HCT116 (cell line): ENCODE measurements around the gene CADM3. TPM values are rescaled to one million over a fixed set of nuclear protein-coding genes. Genes with fewer than 3 reads are reported as not detected.

Experiments used
- ATAC-seq: fragments of 200-7000 bp; cut with Tn5 transposase; 2 replicates; pipeline ENCODE4 v1.9.1; 2020; ENCODE audit warnings: mild to moderate bottlenecking, moderate library complexity
- BruUV-seq: library from RNA; stranded (reverse); fragments of 400-500 nt; replicated peaks from 2 replicates; lab custom pipeline; 2021; lab: Mats Ljungman, UMichigan
- CTCF ChIA-PET: fragments of 300-600 bp; sonication (Branson Sonifier 250); formaldehyde crosslinking; loops from one replicate; lab custom pipeline; 2021; ENCODE audit warnings: antibody characterized with exemption; lab: Charles Lee
- POLR2A ChIA-PET: fragments of 300-600, 350-600 bp; sonication (Branson Sonifier 250); formaldehyde crosslinking; loops from one replicate; lab custom pipeline; 2021; ENCODE audit warnings: antibody characterized with exemption; lab: Charles Lee
- RAD21 ChIA-PET, 2 experiments: fragments of 300-600 bp; sonication (Branson Sonifier 250); formaldehyde crosslinking; loops; one replicate each; lab custom pipeline; 2023; ENCODE audit warnings: low total read pairs in 2 of 2; ENCODE audit not compliant: uncharacterized antibody in 2 of 2, unreplicated experiment in 2 of 2, low non-redundant PET in 1 of 2; lab: Charles Lee
- DNase-seq: peaks from one replicate; pipeline ENCODE4 v3.0.0-alpha.2; 2010; ENCODE audit warnings: low read depth, low spot score
- H2AFZ ChIP-seq: fragments of 200-600 bp; shearing (Covaris generic), sonication (generic); 2 replicates; pipeline ENCODE4 v1.6.1; 2017; ENCODE audit warnings: low read depth, mixed run types, mixed read lengths, antibody characterized with exemption, low read length; ENCODE audit not compliant: poor library complexity, severe bottlenecking
- H3K27ac ChIP-seq: 2 replicates; pipeline ENCODE4 v1.5.1; 2012; ENCODE audit warnings: low read depth, low read length
- H3K27me3 ChIP-seq: fragments of 200-600 bp; sonication (generic); 2 replicates; pipeline ENCODE4 v1.6.1; 2016; ENCODE audit warnings: mixed run types, low read length, mixed read lengths; ENCODE audit not compliant: insufficient read depth
- H3K36me3 ChIP-seq, 2 experiments: fragments of 200-500 bp in 1 of 2; fragments of 200-600 bp in 1 of 2; sonication (Bioruptor generic) in 1 of 2; sonication (generic) in 1 of 2; 2 replicates each; pipeline versions ENCODE4 v1.5.1 to v1.6.1; 2014 to 2016; ENCODE audit warnings: low read length in 2 of 2, inconsistent platforms in 1 of 2, mixed read lengths in 1 of 2, mixed run types in 1 of 2; ENCODE audit not compliant: insufficient read depth in 2 of 2, control insufficient read depth in 1 of 2
- H3K4me1 ChIP-seq, 2 experiments: fragments of 200-600 bp in 1 of 2; sonication (generic) in 1 of 2; 2 replicates each; pipeline versions ENCODE4 v1.5.1 to v1.6.1; 2012 to 2017; ENCODE audit warnings: low read length in 2 of 2, inconsistent platforms in 1 of 2, mild to moderate bottlenecking in 1 of 2, mixed read lengths in 1 of 2, mixed run types in 1 of 2, moderate library complexity in 1 of 2; ENCODE audit not compliant: insufficient read depth in 2 of 2, control insufficient read depth in 1 of 2
- H3K4me2 ChIP-seq: fragments of 200-600 bp; sonication (generic); 2 replicates; pipeline ENCODE4 v1.6.1; 2017; ENCODE audit warnings: mixed run types, low read length, mixed read lengths
- H3K4me3 ChIP-seq, 2 experiments: fragments of 200-600 bp in 1 of 2; sonication (generic) in 1 of 2; replicated peaks in 1 of 2; 2 replicates each; pipeline ENCODE4 v1.5.1; 2011 to 2016; ENCODE audit warnings: low read length in 2 of 2, control low read depth in 1 of 2, low read depth in 1 of 2, mild to moderate bottlenecking in 1 of 2, mixed read lengths in 1 of 2, mixed run types in 1 of 2
- H3K79me2 ChIP-seq: fragments of 200-600 bp; sonication (generic); 2 replicates; pipeline ENCODE4 v1.6.1; 2017; ENCODE audit warnings: mild to moderate bottlenecking, mixed run types, low read length, moderate library complexity, mixed read lengths; ENCODE audit not compliant: insufficient read depth
- H3K9ac ChIP-seq: fragments of 200-600 bp; sonication (generic); 2 replicates; pipeline ENCODE4 v1.6.1; 2016; ENCODE audit warnings: low read length, mixed read lengths
- H3K9me2 ChIP-seq: fragments of 200-600 bp; sonication (generic), shearing (Covaris generic); 2 replicates; pipeline ENCODE4 v1.6.1; 2017; ENCODE audit warnings: mixed run types, mild to moderate bottlenecking, moderate library complexity; ENCODE audit not compliant: insufficient read depth
- H3K9me3 ChIP-seq, 2 experiments: fragments of 200-500 bp in 1 of 2; fragments of 200-600 bp in 1 of 2; sonication (Bioruptor generic) in 1 of 2; sonication (generic) in 1 of 2; 2 replicates each; pipeline ENCODE4 v1.6.1; 2014 to 2017; ENCODE audit warnings: low read length in 2 of 2, mixed read lengths in 2 of 2, inconsistent platforms in 1 of 2, low read depth in 1 of 2, mild to moderate bottlenecking in 1 of 2, mixed run types in 1 of 2, moderate library complexity in 1 of 2; ENCODE audit not compliant: control insufficient read depth in 1 of 2, insufficient read depth in 1 of 2
- H4K20me1 ChIP-seq: fragments of 200-600 bp; sonication (generic), shearing (Covaris generic); 2 replicates; pipeline ENCODE4 v1.6.1; 2017; ENCODE audit warnings: mixed run types, mild to moderate bottlenecking, moderate library complexity; ENCODE audit not compliant: insufficient read depth
- ATF3 ChIP-seq: IDR thresholded peaks from 2 replicates; pipeline ENCODE4 v1.6.1; 2012
- CEBPB ChIP-seq: IDR thresholded peaks from 2 replicates; pipeline ENCODE4 v1.6.1; 2012; ENCODE audit warnings: low read depth
- ELF1 ChIP-seq: IDR thresholded peaks from 2 replicates; pipeline ENCODE4 v1.6.1; 2012; ENCODE audit warnings: low read depth, borderline replicate concordance
- EZH2 ChIP-seq: fragments of 200-600 bp; sonication (generic); IDR thresholded peaks from 2 replicates; pipeline ENCODE4 v1.6.1; 2017; ENCODE audit warnings: antibody characterized with exemption, mixed run types
- EZH2phosphoT487 ChIP-seq: fragments of 200-600 bp; IDR thresholded peaks from 2 replicates; pipeline ENCODE4 v1.6.1; 2018; ENCODE audit warnings: antibody characterized with exemption, borderline replicate concordance
- FOSL1 ChIP-seq: IDR thresholded peaks from 2 replicates; pipeline ENCODE4 v1.6.1; 2012; ENCODE audit warnings: low read depth
- JUND ChIP-seq: IDR thresholded peaks from 2 replicates; pipeline ENCODE4 v1.6.1; 2012
- POLR2AphosphoS5 ChIP-seq: IDR thresholded peaks from 2 replicates; pipeline ENCODE4 v1.6.1; 2011; ENCODE audit warnings: mild to moderate bottlenecking, low read depth, low read length, moderate library complexity
- RAD21 ChIP-seq: IDR thresholded peaks from 2 replicates; pipeline ENCODE4 v1.6.1; 2012; ENCODE audit warnings: low read depth, mild to moderate bottlenecking
- REST ChIP-seq: IDR thresholded peaks from 2 replicates; pipeline ENCODE4 v1.6.1; 2012; ENCODE audit warnings: low read depth
- SIN3A ChIP-seq: IDR thresholded peaks from 2 replicates; pipeline ENCODE4 v1.6.1; 2012; ENCODE audit warnings: low read depth
- SRF ChIP-seq: IDR thresholded peaks from 2 replicates; pipeline ENCODE4 v1.6.1; 2012; ENCODE audit warnings: low read depth
- TCF7L2 ChIP-seq: IDR thresholded peaks from 2 replicates; pipeline ENCODE4 v1.7.0; 2011; ENCODE audit warnings: borderline replicate concordance, inconsistent platforms; ENCODE audit not compliant: insufficient read depth, insufficient read length; ENCODE audit errors: extremely low read depth
- YY1 ChIP-seq: IDR thresholded peaks from 2 replicates; pipeline ENCODE4 v1.6.1; 2011; ENCODE audit warnings: low read length, low read depth, moderate library complexity, mild to moderate bottlenecking; ENCODE audit not compliant: insufficient replicate concordance; ENCODE audit errors: extremely low read depth
- ZFX ChIP-seq: fragments of 450-650 bp; IDR thresholded peaks from 2 replicates; pipeline ENCODE4 v1.6.1; 2017
- ZNF274 ChIP-seq: fragments of 200-500 bp; sonication (Bioruptor generic); IDR thresholded peaks from 2 replicates; pipeline ENCODE4 v1.6.1; 2014; ENCODE audit warnings: mild to moderate bottlenecking, low read depth, low read length, inconsistent platforms
- intact Hi-C: fragments of 100-400 bp; cut with micrococcal nuclease; formaldehyde crosslinking; loops from 2 replicates; pipeline ENCODE4 v1.10.0; 2022
- total RNA-seq: library from RNA; stranded (reverse); gene quantifications from one replicate; pipeline ENCODE4 v1.2.1, GENCODE V29; 2021; ENCODE audit not compliant: unreplicated experiment
- TF ChIP-seq, protein P1 (sequence below): IDR thresholded peaks from 2 replicates; pipeline ENCODE4 v1.6.1; 2012
- TF ChIP-seq, protein P2 (sequence below): IDR thresholded peaks from 2 replicates; pipeline ENCODE4 v1.6.1; 2011; ENCODE audit warnings: mild to moderate bottlenecking, low read length, moderate library complexity; ENCODE audit not compliant: insufficient replicate concordance; ENCODE audit errors: extremely low read depth

The CADM3 gene
- total RNA-seq, 1 experiment from 2014 or later = not detected

DNA sequence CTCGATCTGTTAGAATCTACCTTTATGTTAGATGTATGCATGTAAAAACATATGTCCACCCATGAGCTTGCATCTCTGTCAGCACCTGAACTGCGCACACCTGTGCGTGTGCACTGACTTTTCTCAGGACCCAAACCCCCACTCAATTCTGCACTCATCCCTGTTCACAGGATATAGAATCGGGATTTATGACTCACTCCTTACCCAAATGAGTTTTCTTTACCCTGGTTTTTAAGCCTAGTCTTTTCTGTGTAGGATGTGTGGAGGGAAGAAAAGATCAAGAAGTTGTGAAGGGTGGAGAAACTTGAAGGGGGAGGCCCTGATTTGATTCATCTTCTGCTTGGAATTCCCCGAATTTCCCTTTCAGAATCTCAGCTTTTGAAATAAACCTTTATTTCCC is 35.7 kb downstream of the CADM3 start:
- Histone ChIP-seq H4K20me1 (no peaks in the 10 kb centered on the region), H3K79me2 (no peaks in the 10 kb centered on the region), H3K9me2 (no peaks in the 10 kb centered on the region), H3K4me2 (no peak overlapping the region), H3K36me3 (no peaks in the 10 kb centered on the region), H3K9me3 (no peaks in the 10 kb centered on the region), H2AFZ (no peak overlapping the region), H3K27me3 (peaks cover 35% of the 10 kb centered on the region), H3K4me3 (no peak overlapping the region), H3K4me1 (no peaks in the 10 kb centered on the region), H3K9ac (no peak overlapping the region), H3K27ac (no peak overlapping the region)
- CTCF ChIA-PET = interaction anchor here (0.9 to 1.6 kb wide), 2 partner anchors 9 to 46 kb away, joined by 3 read pairs; no protein-coding TSS in a partner anchor
- POLR2A ChIA-PET = no interaction called here
- DNase-seq = no peak
- no peak for TF ChIP-seq JUND
- no peak for TF ChIP-seq REST
- no peak for TF ChIP-seq TCF7L2
- no peak for TF ChIP-seq ATF3
- TF ChIP-seq RAD21 = no peak
- TF ChIP-seq ZFX = no peak
- no peak for TF ChIP-seq POLR2AphosphoS5
- no peak for TF ChIP-seq YY1
- no peak for TF ChIP-seq ELF1
- TF ChIP-seq, protein P1, sequence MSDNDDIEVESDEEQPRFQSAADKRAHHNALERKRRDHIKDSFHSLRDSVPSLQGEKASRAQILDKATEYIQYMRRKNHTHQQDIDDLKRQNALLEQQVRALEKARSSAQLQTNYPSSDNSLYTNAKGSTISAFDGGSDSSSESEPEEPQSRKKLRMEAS = no peak
- TF ChIP-seq EZH2phosphoT487 = no peak
- TF ChIP-seq CEBPB = no peak
- no peak for TF ChIP-seq SRF
- TF ChIP-seq FOSL1 = no peak
- TF ChIP-seq ZNF274 = no peak
- TF ChIP-seq EZH2 = no peak
- TF ChIP-seq, protein P2, sequence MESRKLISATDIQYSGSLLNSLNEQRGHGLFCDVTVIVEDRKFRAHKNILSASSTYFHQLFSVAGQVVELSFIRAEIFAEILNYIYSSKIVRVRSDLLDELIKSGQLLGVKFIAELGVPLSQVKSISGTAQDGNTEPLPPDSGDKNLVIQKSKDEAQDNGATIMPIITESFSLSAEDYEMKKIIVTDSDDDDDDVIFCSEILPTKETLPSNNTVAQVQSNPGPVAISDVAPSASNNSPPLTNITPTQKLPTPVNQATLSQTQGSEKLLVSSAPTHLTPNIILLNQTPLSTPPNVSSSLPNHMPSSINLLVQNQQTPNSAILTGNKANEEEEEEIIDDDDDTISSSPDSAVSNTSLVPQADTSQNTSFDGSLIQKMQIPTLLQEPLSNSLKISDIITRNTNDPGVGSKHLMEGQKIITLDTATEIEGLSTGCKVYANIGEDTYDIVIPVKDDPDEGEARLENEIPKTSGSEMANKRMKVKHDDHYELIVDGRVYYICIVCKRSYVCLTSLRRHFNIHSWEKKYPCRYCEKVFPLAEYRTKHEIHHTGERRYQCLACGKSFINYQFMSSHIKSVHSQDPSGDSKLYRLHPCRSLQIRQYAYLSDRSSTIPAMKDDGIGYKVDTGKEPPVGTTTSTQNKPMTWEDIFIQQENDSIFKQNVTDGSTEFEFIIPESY = no peak
- TF ChIP-seq SIN3A = no peak
- RAD21 ChIA-PET = no interaction called here
- intact Hi-C loops = no loop called here
- ATAC-seq = no peak
- BruUV-seq = no TSS peak
